DMS 273 treated with DMSO at 0.1 percent for 48 hours (cell line): ENCODE data around the gene DNAH7.
"Not testable (repeated sequence)": the region's sequence is repeated elsewhere in the genome, so short reads cannot be mapped to it uniquely, and the experiment has no call there.

Experiments used
- DNase-seq: peaks from one replicate; lab custom pipeline; 2025; lab: John Stamatoyannopoulos, UW

The DNAH7 gene

GRCh38 chr2:195967336-195967735 is 101.3 kb downstream of the DNAH7 start:
- no peak for DNase-seq

DNA sequence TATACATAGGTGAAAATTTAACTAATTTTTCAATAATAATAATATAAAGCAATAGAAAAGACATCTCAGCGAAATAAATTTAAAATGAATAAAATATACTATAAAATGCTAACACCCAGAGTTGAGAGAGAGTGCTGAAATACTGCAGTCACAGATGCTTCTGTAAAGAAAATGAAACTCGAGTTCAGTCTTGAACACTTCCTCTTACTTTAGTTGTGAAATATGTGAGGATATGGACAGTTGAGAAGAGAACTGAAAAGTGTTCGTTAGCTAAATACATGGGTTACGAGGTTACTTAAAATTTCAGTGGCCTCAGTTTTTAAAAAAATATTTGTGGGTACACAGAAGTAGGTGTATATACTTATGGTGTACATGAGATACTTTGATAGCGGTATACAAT is 106.8 kb downstream of the DNAH7 start:
- DNase-seq, result no peak

DNA sequence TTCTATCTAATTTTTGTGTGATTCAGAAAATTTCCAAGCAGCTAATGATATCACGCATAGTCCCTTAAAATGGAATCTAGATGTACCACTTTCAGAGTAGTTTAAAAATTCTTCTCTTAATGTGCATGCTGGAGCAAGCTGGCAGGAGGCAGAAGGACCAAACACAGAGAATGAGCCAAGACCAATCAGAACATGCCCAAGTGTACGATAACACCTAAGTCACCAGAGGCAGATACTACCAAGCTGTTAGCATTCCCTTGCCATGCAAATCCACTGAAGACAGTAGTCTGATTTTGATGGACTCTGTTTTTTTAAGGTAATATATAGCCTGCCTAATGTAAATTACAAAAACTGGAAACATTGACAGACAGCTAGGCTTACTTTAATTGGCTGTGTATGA is 109.3 kb downstream of the DNAH7 start:
- DNase-seq, result no peak

GRCh38 chr2:195956725-195957124 is 111.9 kb downstream of the DNAH7 start:
- no peak for DNase-seq

GRCh38 chr2:195945056-195945455 is 123.6 kb downstream of the DNAH7 start:
- DNase-seq, result no peak

DNA sequence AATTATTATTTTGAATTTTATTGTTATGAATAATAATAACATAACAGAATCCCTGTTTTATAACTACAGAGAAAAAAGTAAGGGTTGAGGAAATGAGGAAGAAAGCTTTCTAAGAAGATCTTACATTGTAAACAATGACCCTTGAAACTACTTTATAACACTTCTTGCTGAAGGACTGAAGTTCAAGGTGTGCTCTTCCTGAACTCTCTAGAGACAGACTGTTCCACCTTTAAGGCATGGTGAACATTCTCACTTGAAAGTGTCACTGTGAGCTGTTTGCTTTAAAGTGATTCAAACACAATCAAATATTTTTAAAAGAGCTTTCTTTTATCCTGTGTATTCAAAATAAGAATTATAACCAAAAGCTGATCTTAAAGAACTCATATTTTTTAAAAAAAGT is 131.5 kb downstream of the DNAH7 start:
- no peak for DNase-seq

- no peak for DNase-seq
These were observed 134.2 kb downstream of the DNAH7 start for GRCh38 chr2:195934484-195934883.

- no peak for DNase-seq
These were observed 139.1 kb downstream of the DNAH7 start for GRCh38 chr2:195929531-195929930.

DNA sequence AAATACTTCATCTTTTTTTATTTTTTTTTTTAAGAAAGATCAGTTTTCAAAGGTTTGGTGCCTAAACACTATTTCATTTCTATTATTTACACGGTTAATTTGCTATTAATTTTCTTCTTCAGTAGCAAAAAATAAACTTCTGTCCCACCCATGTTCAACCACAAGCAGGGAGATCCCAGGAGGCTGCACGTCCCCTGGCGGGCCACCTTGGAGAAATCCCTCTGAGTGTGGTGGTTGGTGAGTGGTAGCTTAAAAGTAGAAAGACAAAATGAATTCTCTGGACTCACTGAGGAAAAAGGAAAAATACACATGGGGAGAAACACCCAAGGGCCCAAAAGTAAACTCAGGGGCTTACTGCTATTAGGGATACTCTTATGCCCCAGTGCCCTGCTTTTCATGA is 143.5 kb downstream of the DNAH7 start:
- DNase-seq, result no peak

GRCh38 chr2:195923889-195924288 is 144.7 kb downstream of the DNAH7 start:
- DNase-seq, result no peak

- not testable (repeated sequence) for DNase-seq
These were observed 151.5 kb downstream of the DNAH7 start for GRCh38 chr2:195917021-195917600.

GRCh38 chr2:195912079-195912478 is 156.6 kb downstream of the DNAH7 start:
- no peak for DNase-seq

- DNase-seq, result no peak
These were observed 158.1 kb downstream of the DNAH7 start for GRCh38 chr2:195910570-195910969.

DNA sequence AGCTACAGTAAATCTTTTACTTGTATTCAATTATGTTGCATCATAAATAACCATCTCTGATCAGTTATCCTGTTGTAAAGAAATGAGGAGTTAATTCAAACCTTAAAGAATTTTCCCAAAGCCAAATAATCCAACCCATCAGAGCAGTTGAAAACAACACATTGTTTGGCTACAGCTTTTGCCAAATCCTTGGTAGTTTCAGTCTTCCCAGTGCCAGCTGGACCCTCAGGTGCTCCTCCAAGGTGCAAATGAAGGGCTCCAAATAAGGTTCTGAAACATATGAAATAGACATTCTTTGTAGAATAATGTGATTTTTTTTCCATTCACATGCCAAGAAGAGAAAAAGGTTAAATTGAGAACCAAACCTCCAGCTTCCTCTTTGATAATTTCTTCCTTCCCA is 158.7 kb downstream of the DNAH7 start:
- DNase-seq, result no peak

- no peak for DNase-seq
These were observed 161.2 kb downstream of the DNAH7 start for GRCh38 chr2:195907474-195907873.

- DNase-seq, result no peak
These were observed 164.7 kb downstream of the DNAH7 start for GRCh38 chr2:195903956-195904355.

DNA sequence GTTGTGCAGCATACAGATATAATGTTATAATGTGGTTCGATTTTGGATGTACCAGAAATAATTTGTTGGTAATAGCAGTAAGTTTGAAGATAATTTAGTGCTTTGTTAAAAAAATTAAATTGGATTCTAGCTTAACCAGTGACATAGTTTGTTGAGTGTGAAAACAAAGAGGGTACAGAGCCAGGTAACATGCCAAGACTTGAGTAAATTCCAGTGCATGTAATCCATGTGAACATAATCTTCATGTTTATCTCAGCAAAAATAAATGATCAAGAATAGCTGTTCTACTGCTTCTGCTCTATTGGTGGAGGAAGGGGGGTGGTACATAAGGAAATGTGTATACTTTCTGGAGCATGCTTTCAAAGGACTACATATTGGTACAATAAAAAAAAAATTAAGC is 165.8 kb downstream of the DNAH7 start:
- no peak for DNase-seq

DNA sequence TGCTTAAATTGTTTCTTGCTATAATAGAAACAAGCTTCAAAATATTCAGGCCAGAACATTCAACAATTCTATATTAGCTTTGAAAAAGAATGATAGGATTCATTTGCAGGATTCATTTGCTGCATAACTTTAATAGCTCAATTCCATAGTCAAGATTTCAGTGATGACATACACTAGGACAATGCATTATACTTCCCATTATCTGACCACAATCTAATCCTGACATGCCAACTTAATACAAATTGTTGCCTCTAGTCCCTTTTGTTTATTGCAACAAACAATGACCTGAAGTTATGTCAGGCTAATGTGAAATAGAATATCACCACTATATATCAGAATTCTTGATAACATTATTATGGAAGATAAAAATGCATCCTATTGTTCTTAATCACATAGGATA is 169.4 kb downstream of the DNAH7 start:
- no peak for DNase-seq

DNA sequence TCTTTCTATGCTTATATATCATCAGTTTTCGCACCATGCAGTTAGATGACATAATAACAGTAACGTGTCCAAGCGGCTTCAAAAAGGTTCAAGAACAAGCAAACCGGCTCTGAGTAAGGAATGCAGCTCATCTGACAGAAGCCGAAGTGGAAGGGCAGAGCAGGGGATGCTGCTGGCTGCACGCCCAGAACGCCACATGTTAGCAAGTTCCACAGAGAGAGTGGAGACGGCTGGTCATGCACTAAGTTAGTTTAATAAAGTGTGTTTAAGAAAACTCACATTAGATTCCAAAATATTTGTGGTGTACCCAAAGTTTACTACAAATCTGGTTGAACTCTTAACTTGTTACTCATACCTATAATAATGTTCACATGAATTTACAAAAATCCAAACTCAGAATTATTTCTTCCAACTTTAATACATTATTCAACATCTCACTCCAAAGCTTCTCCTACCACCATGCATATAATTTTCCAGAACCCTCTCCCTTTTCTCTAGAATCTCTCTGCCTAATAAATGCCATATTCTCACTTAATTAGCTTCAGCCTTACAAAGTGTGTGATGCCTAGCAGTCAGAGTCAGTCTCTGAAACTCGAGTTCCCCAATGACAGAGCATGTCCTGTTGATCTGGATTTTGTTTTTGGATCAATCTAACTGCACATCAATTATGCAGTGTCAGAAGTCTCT is 170.0 kb downstream of the DNAH7 start:
- DNase-seq, result peak; percentile 75

DNA sequence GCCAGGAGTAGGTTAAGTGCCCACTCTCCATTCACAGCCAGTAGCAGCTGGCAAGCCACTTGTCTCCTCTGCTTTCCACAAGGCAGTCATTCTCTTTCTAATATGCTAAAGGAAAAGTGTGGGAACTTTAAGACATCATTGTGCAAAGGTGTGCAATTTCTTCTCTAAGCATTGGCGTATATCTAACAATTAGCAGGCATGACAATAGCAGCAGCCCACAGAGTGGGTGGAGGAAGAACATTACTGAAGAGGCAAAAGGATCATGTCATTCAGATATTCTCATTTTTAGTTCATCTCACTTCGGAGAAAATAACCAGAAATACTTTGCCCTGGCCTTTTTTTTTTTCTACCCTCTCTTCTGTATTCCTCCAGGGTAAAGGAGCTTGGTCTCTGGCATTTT is 177.6 kb downstream of the DNAH7 start:
- DNase-seq, result no peak

DNA sequence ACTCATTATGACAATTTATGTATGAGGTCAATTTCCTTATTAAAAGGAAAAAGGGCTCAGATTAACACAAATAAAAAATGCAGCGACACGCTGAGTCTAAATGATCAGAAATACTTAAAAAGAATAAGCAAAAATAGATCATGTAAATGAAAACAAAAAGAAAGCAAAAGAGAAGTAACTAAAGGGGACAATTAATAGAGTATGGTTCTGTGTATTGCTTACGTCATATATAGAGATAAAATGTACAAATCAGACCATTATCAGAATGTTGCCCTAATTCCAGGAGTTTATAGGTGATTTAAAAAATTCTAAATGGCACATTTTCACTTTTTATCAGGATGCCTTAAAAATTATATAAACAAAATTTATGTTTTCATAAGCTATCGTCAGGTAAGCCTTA is 189.5 kb downstream of the DNAH7 start:
- no peak for DNase-seq

GRCh38 chr2:195871326-195871725 is 197.3 kb downstream of the DNAH7 start:
- DNase-seq, result no peak

DNA sequence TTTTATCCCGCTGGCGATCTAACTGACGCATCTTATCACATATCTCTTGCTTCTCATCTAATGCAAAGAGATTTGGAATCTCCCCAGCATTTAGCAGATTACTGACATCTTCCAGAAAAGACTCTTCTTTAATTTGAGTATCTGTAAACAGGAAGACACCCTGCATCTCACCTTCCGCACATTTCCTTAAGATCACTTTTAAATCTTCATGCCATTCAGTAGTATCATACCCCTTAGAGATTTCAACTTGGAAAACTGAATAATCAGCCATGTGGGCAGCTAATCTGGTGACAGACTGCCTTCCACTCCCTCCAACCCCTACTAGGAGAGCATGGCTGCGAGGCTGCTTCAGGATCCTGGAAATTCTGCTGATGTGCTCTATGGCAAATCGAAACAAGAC is 204.3 kb downstream of the DNAH7 start:
- no peak for DNase-seq

- no peak for DNase-seq
These were observed 205.1 kb downstream of the DNAH7 start for GRCh38 chr2:195863564-195863963.
